Measurements from ENCODE around the gene NOTO.

GRCh38 chr2:73174941-73175662 is 27.3 kb upstream of the NOTO start:
- TF ChIP-seq CREB1 (IDR thresholded peaks at IDR 0.05) (no peak), TCF12 (IDR thresholded peaks at IDR 0.05; ENCODE audit: low read depth, low read length) (no peak), JUN (IDR thresholded peaks at IDR 0.05; ENCODE audit: low read depth, low read length) (no peak), SP4 (IDR thresholded peaks at IDR 0.05; ENCODE audit: low read length) (no peak), POLR2A (IDR thresholded peaks at IDR 0.05; ENCODE audit: control extremely low read depth in 1 of 2, low read depth in 2 of 2, low read length in 2 of 2) (no peak), SRF (IDR thresholded peaks at IDR 0.05; ENCODE audit: low read depth, low read length) (no peak)

All from H1 (cell line).